GM21717 (cell line): ENCODE measurements around the gene SNAP91.
"Not testable (repeated sequence)": the region's sequence is repeated elsewhere in the genome, so short reads cannot be mapped to it uniquely, and the experiment has no call there.

Source experiments
- ATAC-seq: cut with Tn5 transposase; IDR thresholded peaks from one replicate; pipeline ENCODE4 v1.9.1; 2021; ENCODE audit warnings: mild to moderate bottlenecking, moderate library complexity; ENCODE audit not compliant: unreplicated experiment

SNAP91 gene

GRCh38 chr6:83708970-83709747 is at the start of gene SNAP91:
TSS of gene SNAP91 (minus strand) at chr6:83709101. CDS start at chr6:83707927, 1,174 bp downstream.
- ATAC-seq, result no peak

- no peak for ATAC-seq
Observed at GRCh38 chr6:83758533-83758932, 49.6 kb upstream of the SNAP91 start.

GRCh38 chr6:83757021-83757420 is 48.1 kb upstream of the SNAP91 start:
- no peak for ATAC-seq

- no peak for ATAC-seq
Observed at GRCh38 chr6:83756565-83756964, 47.7 kb upstream of the SNAP91 start.

- not testable (repeated sequence) for ATAC-seq
Observed at GRCh38 chr6:83752375-83752774, 43.5 kb upstream of the SNAP91 start.

- ATAC-seq, result no peak
Observed at GRCh38 chr6:83741089-83741488, 32.2 kb upstream of the SNAP91 start.

GRCh38 chr6:83735461-83735860 is 26.6 kb upstream of the SNAP91 start:
- no peak for ATAC-seq

GRCh38 chr6:83729871-83730270 is 21.0 kb upstream of the SNAP91 start:
- ATAC-seq, result no peak

- no peak for ATAC-seq
Observed at GRCh38 chr6:83722876-83723275, 14.0 kb upstream of the SNAP91 start.

- no peak for ATAC-seq
Observed at GRCh38 chr6:83717809-83718208, 8.9 kb upstream of the SNAP91 start.

- ATAC-seq, result no peak
Observed at GRCh38 chr6:83711958-83712357, 3.1 kb upstream of the SNAP91 start.

- no peak for ATAC-seq
Observed at GRCh38 chr6:83709748-83710050, 798 bp upstream of the SNAP91 start.

GRCh38 chr6:83708546-83708969 is 343 bp downstream of the SNAP91 start:
- ATAC-seq, result no peak

GRCh38 chr6:83707829-83708545 is 914 bp downstream of the SNAP91 start:
- ATAC-seq, result no peak

GRCh38 chr6:83702749-83703148 is 6.2 kb downstream of the SNAP91 start:
- no peak for ATAC-seq

- no peak for ATAC-seq
Observed at GRCh38 chr6:83702077-83702476, 6.8 kb downstream of the SNAP91 start.

GRCh38 chr6:83696674-83697073 is 12.2 kb downstream of the SNAP91 start:
- no peak for ATAC-seq

- ATAC-seq, result no peak
Observed at GRCh38 chr6:83685481-83685880, 23.4 kb downstream of the SNAP91 start.

- ATAC-seq, result no peak
Observed at GRCh38 chr6:83677791-83678190, 31.1 kb downstream of the SNAP91 start.

GRCh38 chr6:83637953-83638352 is 70.9 kb downstream of the SNAP91 start:
- ATAC-seq, result no peak

- ATAC-seq, result no peak
Observed at GRCh38 chr6:83636800-83637199, 72.1 kb downstream of the SNAP91 start.

GRCh38 chr6:83633609-83634008 is 75.3 kb downstream of the SNAP91 start:
- ATAC-seq, result no peak
